CMK (cell line): ENCODE results near the gene TMEM131.

ENCODE experiments used
- DNase-seq: peaks from one replicate; pipeline ENCODE4 v3.0.0-alpha.2; 2010; ENCODE audit warnings: low read depth

TMEM131 gene

DNA sequence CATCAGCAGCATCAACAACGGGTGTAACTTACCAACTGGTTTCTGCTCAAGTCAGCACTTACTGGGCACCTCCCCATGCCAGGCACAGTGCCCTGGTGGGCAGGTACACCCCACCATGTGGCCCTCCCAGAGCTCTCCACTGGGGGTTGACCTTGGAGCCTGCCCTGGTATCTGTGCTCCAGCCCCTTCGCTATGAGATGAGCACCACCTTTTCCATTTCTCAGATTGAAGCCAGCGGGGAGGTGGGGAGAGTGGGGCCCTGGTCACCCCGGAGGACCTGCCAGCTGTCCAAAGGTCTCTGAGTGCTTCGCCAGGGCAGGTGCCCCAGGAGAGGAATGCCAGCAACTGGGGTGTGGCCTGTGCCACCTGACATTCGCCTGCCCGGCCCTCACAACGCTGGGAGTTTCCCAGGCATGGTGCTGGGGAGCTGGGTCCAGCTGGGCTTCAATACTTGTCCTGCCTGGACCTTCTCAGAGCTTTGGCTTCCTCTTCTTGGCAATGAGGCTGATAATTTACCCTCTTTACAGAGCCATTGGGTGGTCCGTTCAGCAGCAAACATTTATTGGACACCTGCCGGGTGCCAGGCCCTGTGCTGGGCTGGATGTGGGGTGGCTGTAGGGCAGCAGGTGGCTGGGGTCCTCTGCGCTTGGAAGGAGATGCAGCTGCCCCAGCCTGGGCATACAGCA is 288.2 kb downstream of the TMEM131 start:
- DNase-seq, result no peak

GRCh38 chr2:97706708-97707345 is 288.9 kb downstream of the TMEM131 start:
- no peak for DNase-seq
